ENCODE results near the gene RREB1. TPM values are rescaled to one million over a fixed set of nuclear protein-coding genes. Genes with fewer than 3 reads are reported as not detected.

RREB1 gene
- total RNA-seq, 1 experiment from 2014 or later: 35.8 TPM

DNA sequence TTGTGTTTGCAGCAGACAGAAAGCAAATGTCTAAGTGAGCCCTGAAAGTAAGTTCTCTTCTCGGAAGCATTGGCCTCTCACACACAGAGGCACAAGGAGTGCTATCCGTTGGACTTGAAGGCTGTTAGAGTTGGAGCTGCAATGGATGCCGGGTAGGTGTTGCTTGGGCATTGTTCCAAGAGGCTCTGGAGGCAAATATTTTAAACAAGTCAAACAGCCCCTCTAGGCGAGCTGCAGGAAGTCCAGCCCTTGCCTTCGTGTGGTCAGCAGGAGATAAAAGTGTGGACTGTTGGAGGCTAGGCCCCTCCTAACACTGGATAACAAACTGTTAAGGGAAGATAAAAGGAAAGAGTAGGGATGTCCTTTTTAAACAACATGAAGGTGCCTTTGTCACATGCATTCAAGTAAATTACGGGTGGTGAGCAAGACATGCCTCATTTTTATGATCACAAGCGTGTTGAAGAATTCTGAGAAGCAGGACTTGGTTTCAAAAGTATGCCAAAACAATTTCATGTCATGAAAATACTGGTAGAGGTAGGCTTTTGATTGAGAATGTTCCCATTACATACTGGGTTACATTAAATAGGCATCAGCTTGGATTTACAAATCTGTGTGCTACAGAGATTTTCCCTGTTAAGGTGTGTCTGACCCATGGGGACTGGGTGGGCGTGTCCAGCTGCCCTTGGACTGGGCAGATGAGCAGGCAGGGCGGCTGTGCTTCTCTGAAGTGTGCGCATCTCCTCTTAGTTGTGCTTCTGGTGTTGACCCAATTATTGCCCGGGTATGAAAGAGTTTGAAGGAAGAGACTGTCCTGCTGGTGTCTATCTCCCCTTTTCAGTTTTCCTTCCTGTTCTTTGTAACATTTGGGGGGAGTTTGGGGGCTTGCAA lies 57.5 kb downstream of the RREB1 start:
- DNase-seq: no peak
- Mint-ChIP-seq H3K27me3 (ENCODE audit: low read depth) (no peaks in the 10 kb centered on the region), H3K4me1 (peaks cover 52 to 67% of the 10 kb centered on the region in 2 experiments), H3K36me3 (ENCODE audit: insufficient read depth in 1 of 3, low read depth in 3 of 3) (peaks cover 0 to 2% (median 0%) of the 10 kb centered on the region in 3 experiments; a peak in 2 of 7 replicates), H3K9me3 (no peaks in the 10 kb centered on the region), H3K4me3 (peak overlapping the region; percentile 30 to 40; a peak in 4 of 5 replicates), H3K27ac (peak overlapping the region; percentile 15 to 83 (median 65); a peak in 6 of 7 replicates)
- no peak overlapping the region for H3K23ac ChIP-seq (ENCODE audit: insufficient read length, low read depth, low read length)
- no peak overlapping the region for H3K18ac ChIP-seq (ENCODE audit: insufficient read length, low read depth, low read length)
- no peaks in the 10 kb centered on the region; the same call in 1 of the 2 replicates for H3K79me2 ChIP-seq (ENCODE audit: insufficient read depth, low read length)
- no peaks in the 10 kb centered on the region for H3K9me3 ChIP-seq (ENCODE audit: control insufficient read depth, low read depth, low read length)
- H3K27me3 ChIP-seq (ENCODE audit: insufficient read depth, low read length): no peaks in the 10 kb centered on the region
- no peak overlapping the region for H3K27ac ChIP-seq (ENCODE audit: insufficient read length, low read depth, low read length)
- no peak overlapping the region for H4K8ac ChIP-seq (replicated peaks; ENCODE audit: insufficient read length, low read depth, low read length)
- no peak for TF ChIP-seq CTCF (conservative IDR thresholded peaks at IDR 0.05)
- no peaks in the 10 kb centered on the region for H4K20me1 ChIP-seq (ENCODE audit: control insufficient read depth, insufficient read depth, insufficient read length)
- no peak overlapping the region for H2BK5ac ChIP-seq (ENCODE audit: insufficient read length, low read length)
- H3K4ac ChIP-seq (ENCODE audit: low read depth, low read length): no peak overlapping the region
- no peak overlapping the region for H2AFZ ChIP-seq (ENCODE audit: low read length)
- H2BK12ac ChIP-seq (ENCODE audit: insufficient read length, low read depth, low read length): no peak overlapping the region
- H3K14ac ChIP-seq (ENCODE audit: insufficient read depth, low read length): no peak overlapping the region
- no peaks in the 10 kb centered on the region for H3K23me2 ChIP-seq (ENCODE audit: insufficient read length, low read depth, low read length, poor library complexity, severe bottlenecking)
- H2BK20ac ChIP-seq (ENCODE audit: low read depth, low read length, poor library complexity, severe bottlenecking): no peak overlapping the region
- no CpG with 5 or more reads among the region's 11 CpGs for WGBS (ENCODE audit: extremely low coverage, insufficient read length, low lambda C conversion rate)
- H3K56ac ChIP-seq (ENCODE audit: insufficient read length, low read depth, low read length): no peak overlapping the region
- no peak overlapping the region for H3K9ac ChIP-seq (ENCODE audit: extremely low read depth, insufficient read length, low read length)
- H4K91ac ChIP-seq (ENCODE audit: insufficient read length, low read depth, low read length): no peak overlapping the region
- no peak overlapping the region for H3K4me2 ChIP-seq (ENCODE audit: insufficient read depth, insufficient read length, low read length)
- H3K79me1 ChIP-seq (ENCODE audit: insufficient read depth, low read depth, low read length, poor library complexity, severe bottlenecking): no peaks in the 10 kb centered on the region
- H3T11ph ChIP-seq (ENCODE audit: low read length): no peak overlapping the region
- H4K5ac ChIP-seq (ENCODE audit: insufficient read length, low read depth, low read length): no peak overlapping the region
- no peak overlapping the region for H2AK5ac ChIP-seq (ENCODE audit: insufficient read length, low read length)
- no peak overlapping the region for H2BK120ac ChIP-seq (ENCODE audit: low read depth, low read length, poor library complexity, severe bottlenecking)
- no peak overlapping the region for H2BK15ac ChIP-seq (ENCODE audit: low read depth, low read length)
- peaks cover 17% of the 10 kb centered on the region for H3K4me1 ChIP-seq (ENCODE audit: insufficient read depth, low read length)

All from H9 (cell line).